Measurements from ENCODE around the gene GDPD2.

- TF ChIP-seq CTCF (IDR thresholded peaks at IDR 0.05) (no peak), POLR2A (IDR thresholded peaks at IDR 0.05) (no peak)
Observed at GRCh38 chrX:70455366-70456202, 32.5 kb downstream of the GDPD2 start.
